ENCODE data around the gene TANGO2.
A peak's percentile ranks its signal among the peaks of the same experiment; 100 is the strongest.

Gene TANGO2

GRCh38 chr22:19973551-19974267 lies 47.2 kb upstream of the TANGO2 start:
- peaks cover 9 to 89% (median 76%) of the 10 kb centered on the region in 3 donors for H3K36me3 ChIP-seq
- no peak for TF ChIP-seq CTCF (IDR thresholded peaks at IDR 0.05)

GRCh38 chr22:19974268-19974861 lies 46.5 kb upstream of the TANGO2 start:
- intact Hi-C loops (cut with DNase I; ENCODE audit: low total_unique reads): no loop called here

More at GRCh38 chr22:19973551-19974267, 47.2 kb upstream of the TANGO2 start:
- H3K4me1 ChIP-seq: peaks cover 0 to 21% (median 6%) of the 10 kb centered on the region in 4 donors
- H3K9me3 ChIP-seq: no peaks in the 10 kb centered on the region
- H3K27ac ChIP-seq: no peak overlapping the region
- intact Hi-C loops (cut with DNase I; ENCODE audit: low total_unique reads): no loop called here
- H3K4me3 ChIP-seq: no peak overlapping the region
- no peak for DNase-seq
- no peaks in the 10 kb centered on the region for H3K27me3 ChIP-seq

GRCh38 chr22:19974935-19975706 lies 45.8 kb upstream of the TANGO2 start:
- H3K36me3 ChIP-seq: peaks cover 9 to 89% (median 76%) of the 10 kb centered on the region in 3 donors
- peaks cover 0 to 21% (median 6%) of the 10 kb centered on the region in 4 donors for H3K4me1 ChIP-seq
- DNase-seq: no peak
- peak overlapping the region; percentile 39 to 47 for H3K27ac ChIP-seq
- H3K4me3 ChIP-seq: no peak overlapping the region
- intact Hi-C loops (cut with DNase I; ENCODE audit: low total_unique reads): no loop called here
- H3K9me3 ChIP-seq: no peaks in the 10 kb centered on the region
- no peak for TF ChIP-seq CTCF (IDR thresholded peaks at IDR 0.05)
- no peaks in the 10 kb centered on the region for H3K27me3 ChIP-seq

More at GRCh38 chr22:19974268-19974861, 46.5 kb upstream of the TANGO2 start:
- DNase-seq: peak in 1 of 2 donors; percentile 45
- Histone ChIP-seq H3K27me3 (no peaks in the 10 kb centered on the region), H3K4me1 (peaks cover 0 to 21% (median 6%) of the 10 kb centered on the region in 4 donors), H3K9me3 (no peaks in the 10 kb centered on the region), H3K27ac (peak overlapping the region; percentile 39 to 47), H3K36me3 (peaks cover 9 to 89% (median 76%) of the 10 kb centered on the region in 3 donors), H3K4me3 (no peak overlapping the region)
- TF ChIP-seq CTCF (IDR thresholded peaks at IDR 0.05): no peak

- H3K36me3 ChIP-seq: peaks cover 9 to 89% (median 79%) of the 10 kb centered on the region in 3 donors
- no peaks in the 10 kb centered on the region for H3K27me3 ChIP-seq
- peak overlapping the region; percentile 39 to 47 for H3K27ac ChIP-seq
- no peaks in the 10 kb centered on the region for H3K9me3 ChIP-seq
- peaks cover 0 to 15% (median 6%) of the 10 kb centered on the region in 4 donors for H3K4me1 ChIP-seq
- no peak for TF ChIP-seq CTCF (IDR thresholded peaks at IDR 0.05)
- intact Hi-C loops (cut with DNase I; ENCODE audit: low total_unique reads): no loop called here
- no peak overlapping the region for H3K4me3 ChIP-seq
- no peak for DNase-seq
Observed at GRCh38 chr22:19975707-19976035, 45.2 kb upstream of the TANGO2 start.

- intact Hi-C loops (cut with DNase I; ENCODE audit: low total_unique reads): no loop called here
- no peak for DNase-seq
- Histone ChIP-seq H3K27ac (no peak overlapping the region), H3K27me3 (no peaks in the 10 kb centered on the region), H3K36me3 (peaks cover 15 to 89% (median 79%) of the 10 kb centered on the region in 3 donors), H3K4me1 (peaks cover 0 to 8% (median 3%) of the 10 kb centered on the region in 4 donors), H3K9me3 (no peaks in the 10 kb centered on the region), H3K4me3 (no peak overlapping the region)
- no peak for TF ChIP-seq CTCF (IDR thresholded peaks at IDR 0.05)
Observed at GRCh38 chr22:19976671-19977070, 44.2 kb upstream of the TANGO2 start.
